ENCODE measurements around the gene SUMO2. TPM values are rescaled to one million over a fixed set of nuclear protein-coding genes. Genes with fewer than 3 reads are reported as not detected.

The SUMO2 gene
- total RNA-seq, 1 experiment from 2014 or later: 119 TPM

DNA sequence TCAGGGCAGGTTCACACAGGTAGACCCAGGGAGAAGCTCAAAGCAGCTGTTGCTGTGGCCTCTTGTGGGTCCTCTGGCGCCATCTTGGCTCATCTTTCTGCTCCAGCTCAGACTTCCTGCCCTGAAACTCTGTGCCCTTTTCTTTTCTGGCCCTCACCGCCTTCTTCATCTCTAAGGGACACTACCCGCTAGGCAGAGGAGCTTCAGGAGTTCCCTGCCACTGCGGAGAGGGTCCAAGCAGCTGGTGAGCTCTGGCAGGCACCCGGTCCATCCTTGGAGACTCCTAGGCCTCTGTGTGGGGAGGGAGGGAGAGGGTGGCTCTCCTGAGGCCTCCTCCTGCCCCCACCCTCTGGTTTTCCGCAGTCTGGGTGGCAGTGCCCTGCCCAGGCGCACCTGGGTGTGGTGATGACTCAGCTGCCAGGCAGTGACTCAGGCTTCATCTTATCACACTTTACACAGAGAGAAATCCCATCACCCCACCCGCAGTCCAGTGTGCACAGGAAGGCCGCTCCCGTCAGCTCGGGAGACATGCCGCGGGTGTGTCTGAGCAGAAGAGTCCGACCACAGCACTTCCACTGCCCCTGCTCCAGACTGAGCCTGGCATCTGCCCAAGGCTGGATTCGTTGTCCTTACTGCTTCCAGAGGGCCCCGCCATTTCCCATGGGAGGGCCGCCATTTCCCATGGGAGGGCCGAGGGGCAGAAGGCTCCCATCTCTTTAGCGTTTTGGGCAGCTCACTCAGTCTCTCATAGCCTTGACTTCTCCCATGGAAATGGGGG is 58.5 kb downstream of the SUMO2 start:
- DNase-seq (ENCODE audit: low read depth): peak; percentile 98

DNA sequence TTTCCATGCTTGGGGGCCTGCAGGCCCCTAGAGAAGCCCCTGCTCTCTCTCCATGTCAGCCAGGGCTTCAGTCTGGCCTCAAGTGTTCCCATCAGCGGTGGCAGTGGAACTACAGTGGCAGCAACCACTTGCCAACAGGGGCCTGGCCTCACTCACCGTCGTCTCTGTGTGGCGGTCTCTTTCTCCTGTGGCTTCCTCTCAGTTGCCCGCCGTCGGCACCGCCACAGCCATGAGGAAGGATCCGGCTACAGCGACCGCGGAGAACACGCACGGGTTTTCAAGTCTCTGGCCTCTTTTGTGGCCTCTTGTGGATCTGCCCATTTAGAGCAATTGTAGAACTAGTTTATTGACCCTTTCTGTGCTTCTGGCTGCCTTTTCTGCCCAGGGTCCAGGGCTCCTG is 64.5 kb downstream of the SUMO2 start:
- DNase-seq (ENCODE audit: low read depth): no peak

DNA sequence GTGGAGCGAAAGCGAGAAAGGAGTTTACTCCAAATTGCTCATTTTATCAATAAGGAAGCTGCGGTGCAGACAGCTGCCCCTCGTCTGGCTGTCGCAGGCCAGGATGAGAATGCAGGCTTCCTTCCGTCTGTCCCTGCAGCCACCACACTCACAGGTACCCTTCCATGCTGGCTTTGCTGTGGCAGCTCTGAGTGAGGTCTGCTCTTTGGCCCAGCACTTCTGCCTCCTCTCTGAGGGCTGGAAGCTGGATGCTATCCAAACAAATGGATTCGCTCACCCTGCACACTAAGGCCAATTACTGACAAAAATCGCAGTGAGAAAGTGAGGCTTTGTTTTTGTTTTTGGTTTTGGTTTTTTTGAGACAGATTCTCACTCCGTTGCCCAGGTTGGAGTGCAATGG is 66.0 kb downstream of the SUMO2 start:
- no peak for DNase-seq (ENCODE audit: low read depth)

Other genes starting within 250 kb of the SUMO2 start
- not detected in 2 replicates for gene OTOP3, start 247.1 kb downstream of the SUMO2 start, total RNA-seq (2014; rRNA removed; shearing (Covaris generic))
- 0.11 and 0.45 TPM in 2 replicates for gene HID1, start 210.2 kb downstream of the SUMO2 start, total RNA-seq (2014; rRNA removed; shearing (Covaris generic))
- gene CDR2L, start 195.3 kb downstream of the SUMO2 start, total RNA-seq (2014; rRNA removed; shearing (Covaris generic)): 9.2 and 11.5 TPM in 2 replicates
- gene MRPL58, start 170.3 kb downstream of the SUMO2 start, total RNA-seq (2014; rRNA removed; shearing (Covaris generic)): 155 and 172 TPM in 2 replicates
- 453 and 707 TPM in 2 replicates for gene ATP5PD, start 136.0 kb downstream of the SUMO2 start, total RNA-seq (2014; rRNA removed; shearing (Covaris generic))
- gene KCTD2, start 135.7 kb downstream of the SUMO2 start, total RNA-seq (2014; rRNA removed; shearing (Covaris generic)): 17.9 and 19.1 TPM in 2 replicates
- 0.24 TPM in 1 of 2 replicates, not detected in the other for gene SLC16A5, start 95.0 kb downstream of the SUMO2 start, total RNA-seq (2014; rRNA removed; shearing (Covaris generic))
- gene ARMC7, start 73.0 kb downstream of the SUMO2 start, total RNA-seq (2014; rRNA removed; shearing (Covaris generic)): 2.6 and 3.6 TPM in 2 replicates
- gene NT5C, start 51.2 kb downstream of the SUMO2 start, total RNA-seq (2014; rRNA removed; shearing (Covaris generic)): 86.0 and 91.8 TPM in 2 replicates
- 423 and 641 TPM in 2 replicates for gene JPT1, start 28.4 kb downstream of the SUMO2 start, total RNA-seq (2014; rRNA removed; shearing (Covaris generic))
- gene NUP85, start 22.7 kb upstream of the SUMO2 start, total RNA-seq (2014; rRNA removed; shearing (Covaris generic)): 40.6 and 48.6 TPM in 2 replicates
- 10.4 and 12.4 TPM in 2 replicates for gene GGA3, start 78.6 kb upstream of the SUMO2 start, total RNA-seq (2014; rRNA removed; shearing (Covaris generic))
- 90.2 and 92.2 TPM in 2 replicates for gene MRPS7, start 78.9 kb upstream of the SUMO2 start, total RNA-seq (2014; rRNA removed; shearing (Covaris generic))
- gene MIF4GD, start 88.3 kb upstream of the SUMO2 start, total RNA-seq (2014; rRNA removed; shearing (Covaris generic)): 6.7 and 9.4 TPM in 2 replicates
- gene SLC25A19, start 106.5 kb upstream of the SUMO2 start, total RNA-seq (2014; rRNA removed; shearing (Covaris generic)): 19.4 and 30.9 TPM in 2 replicates
- 133 and 262 TPM in 2 replicates for gene GRB2, start 222.7 kb upstream of the SUMO2 start, total RNA-seq (2014; rRNA removed; shearing (Covaris generic))

Measured in Daoy (cell line).